Raji (cell line): ENCODE results near the gene ALDH1B1.

Experiments used
- POLR2A ChIP-seq: IDR thresholded peaks from 2 replicates; pipeline ENCODE4 v1.6.1; 2011; ENCODE audit warnings: low read depth, low read length, control low read depth; ENCODE audit not compliant: insufficient read depth

The ALDH1B1 gene

GRCh38 chr9:38374847-38375571 is 17.5 kb upstream of the ALDH1B1 start:
- no peak for TF ChIP-seq POLR2A

DNA sequence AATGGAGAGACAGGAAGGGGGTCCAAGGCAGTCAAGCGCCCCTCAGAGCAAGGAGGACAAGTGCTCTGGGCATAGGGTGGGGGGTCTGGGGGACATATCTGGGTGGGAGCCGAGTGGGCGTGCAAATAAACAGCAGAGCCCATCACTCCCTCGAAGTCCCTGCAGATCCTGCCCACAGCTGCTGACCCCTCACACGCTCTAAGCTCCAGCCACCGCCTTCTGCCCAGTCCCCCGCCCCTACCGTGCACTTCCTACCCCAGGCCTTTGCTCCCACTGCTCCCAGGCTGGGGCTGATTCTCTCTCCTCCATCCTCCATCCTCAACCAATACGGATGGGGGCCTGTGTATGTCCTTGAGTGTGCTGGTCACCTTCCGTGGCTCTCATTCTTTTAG is 16.9 kb upstream of the ALDH1B1 start:
- TF ChIP-seq POLR2A: no peak

- TF ChIP-seq POLR2A: no peak
Measured at GRCh38 chr9:38376021-38376670, 16.4 kb upstream of the ALDH1B1 start.

GRCh38 chr9:38380230-38380871 is 12.2 kb upstream of the ALDH1B1 start:
- TF ChIP-seq POLR2A: no peak

- no peak for TF ChIP-seq POLR2A
Measured at GRCh38 chr9:38380872-38381534, 11.5 kb upstream of the ALDH1B1 start.

- TF ChIP-seq POLR2A: no peak
Measured at GRCh38 chr9:38382141-38382540, 10.4 kb upstream of the ALDH1B1 start.

GRCh38 chr9:38384990-38385848 is 7.3 kb upstream of the ALDH1B1 start:
- TF ChIP-seq POLR2A: no peak

DNA sequence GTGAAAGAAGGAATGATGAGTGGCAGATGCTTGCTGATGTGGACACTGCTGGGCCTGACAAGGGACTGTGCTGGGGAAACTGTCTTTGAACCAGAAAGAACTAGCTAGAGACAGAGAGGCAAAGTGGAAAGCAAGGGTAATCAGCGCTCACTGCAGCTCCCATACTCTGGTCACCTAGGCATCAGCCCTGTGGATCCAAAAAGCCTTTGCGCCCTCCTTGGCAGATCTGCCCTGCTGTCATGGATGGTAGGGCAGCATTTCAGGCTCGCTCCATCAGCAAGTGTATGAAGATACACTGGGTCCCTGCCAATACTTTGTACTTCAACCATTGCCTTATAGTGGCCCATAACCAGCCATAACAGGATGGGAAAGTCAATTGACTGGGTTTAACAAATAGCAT is 6.6 kb upstream of the ALDH1B1 start:
- no peak for TF ChIP-seq POLR2A

DNA sequence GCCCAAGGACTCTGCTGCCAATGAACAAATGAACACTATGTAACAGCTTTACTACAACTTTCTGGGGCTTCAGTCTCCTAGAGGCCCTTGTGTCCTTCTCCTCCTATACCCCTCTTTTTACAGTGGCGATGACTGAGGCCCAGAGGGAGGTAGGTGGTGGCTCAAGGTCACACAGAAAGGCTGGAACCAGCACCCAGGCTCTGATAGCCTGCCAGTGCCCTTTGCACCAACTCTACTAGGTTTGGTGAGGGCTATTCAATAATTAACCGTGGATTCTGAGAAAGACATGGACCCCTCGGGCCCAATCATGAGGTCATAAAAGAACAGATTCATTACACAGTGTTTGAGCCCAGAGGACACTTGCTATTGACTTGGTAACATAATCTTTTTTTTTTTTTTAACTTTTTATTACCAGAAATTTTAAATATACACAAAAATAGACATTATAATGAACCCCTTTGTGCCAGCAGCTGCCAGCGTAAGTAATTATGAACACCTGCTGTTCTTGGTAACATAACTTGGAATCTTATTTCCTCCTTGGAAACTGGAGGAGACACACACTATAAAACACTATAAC is 6.1 kb upstream of the ALDH1B1 start:
- no peak for TF ChIP-seq POLR2A

- no peak for TF ChIP-seq POLR2A
Measured at GRCh38 chr9:38387066-38387465, 5.4 kb upstream of the ALDH1B1 start.

DNA sequence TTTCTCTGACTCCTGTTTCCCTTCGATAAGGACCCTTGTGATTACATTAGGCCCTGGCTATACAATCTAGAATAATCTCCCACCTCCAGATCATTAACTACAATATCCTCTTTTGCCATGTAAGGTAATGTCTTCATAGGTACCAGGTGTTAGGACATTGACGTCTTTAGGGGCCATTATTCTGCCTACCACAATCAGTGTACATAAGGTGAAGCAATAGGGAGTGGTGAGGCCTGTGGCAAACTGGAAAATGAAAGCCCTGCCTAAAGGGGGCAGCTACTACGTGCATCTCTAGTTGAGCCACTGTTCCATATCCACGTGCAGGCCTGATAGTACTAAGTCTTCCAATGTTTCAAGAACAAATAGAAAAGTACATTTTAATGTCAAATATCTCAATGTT is 4.8 kb upstream of the ALDH1B1 start:
- TF ChIP-seq POLR2A: no peak

GRCh38 chr9:38388283-38389223 is 3.9 kb upstream of the ALDH1B1 start:
- no peak for TF ChIP-seq POLR2A

GRCh38 chr9:38389313-38389712 is 3.2 kb upstream of the ALDH1B1 start:
- no peak for TF ChIP-seq POLR2A
